Stomach (tissue), 9 donors: Measurements from ENCODE around the gene TRABD2B. TPM values are rescaled to one million over a fixed set of nuclear protein-coding genes. Genes with fewer than 3 reads are reported as not detected.

Experiments used
- DNase-seq, 2 donors: peaks; one replicate each; pipeline versions ENCODE4 v3.0.0 to v3.0.0-alpha.2; 2013 to 2019
- H3K27ac ChIP-seq, 5 donors: fragments of 200-600 bp in 4 of 5; sonication (generic) in 4 of 5; one replicate each; pipeline ENCODE4 v1.5.1; 2013 to 2019; ENCODE audit warnings: mild to moderate bottlenecking in 1 of 5, moderate library complexity in 1 of 5
- H3K27me3 ChIP-seq, 3 donors: fragments of 200-600 bp; sonication (generic); one replicate each; pipeline ENCODE4 v1.5.1; 2017 to 2019; ENCODE audit warnings: mixed run types in 1 of 3
- H3K36me3 ChIP-seq, 4 donors: fragments of 200-600 bp; sonication (generic); 1 replicate in 3 of 4; 2 replicates in 1 of 4; pipeline ENCODE4 v1.5.1; 2016 to 2019
- H3K4me1 ChIP-seq, 4 donors: fragments of 200-600 bp; sonication (generic); one replicate each; pipeline ENCODE4 v1.5.1; 2016 to 2019
- H3K4me3 ChIP-seq, 4 donors: fragments of 200-600 bp; sonication (generic) in 3 of 4; one replicate each; pipeline ENCODE4 v1.5.1; 2016 to 2019; ENCODE audit warnings: mild to moderate bottlenecking in 1 of 4
- H3K9me3 ChIP-seq, 4 donors: fragments of 200-600 bp; sonication (generic); one replicate each; pipeline ENCODE4 v1.5.1; 2016 to 2019
- EP300 ChIP-seq: sonication (generic); formaldehyde crosslinking; IDR thresholded peaks from one replicate; pipeline ENCODE4 v1.6.1; 2017; ENCODE audit warnings: antibody characterized with exemption
- POLR2A ChIP-seq, 4 donors: fragments of 450-650 bp; IDR thresholded peaks; one replicate each; pipeline ENCODE4 v1.6.1; 2016; ENCODE audit warnings: antibody characterized with exemption in 4 of 4, control low read depth in 2 of 4, mild to moderate bottlenecking in 1 of 4, moderate library complexity in 1 of 4
- POLR2AphosphoS5 ChIP-seq, 3 donors: sonication (generic); formaldehyde crosslinking; IDR thresholded peaks; one replicate each; pipeline ENCODE4 v1.6.1; 2016; ENCODE audit warnings: antibody characterized with exemption in 3 of 3
- WGBS, 5 donors: extraction: QIAGEN DNeasy Blood & Tissue Kit in 3 of 5; methylation state at CpG; one replicate each; pipeline versions ENCODE4 v1.1.5 to v1.1.7; 2013 to 2018; 5-methylcytosine and 5-hydroxymethylcytosine counted together
- intact Hi-C: fragments of 100-400 bp; cut with DNase I; formaldehyde crosslinking; loops from one replicate; pipeline ENCODE4 v1.15.1; 2023; ENCODE audit warnings: low total_unique reads
- polyA plus RNA-seq, 3 donors: library from polyadenylated mRNA; stranded (reverse); fragments of 200-250 nt; gene quantifications; one replicate each; pipeline ENCODE4 v1.2.3, GENCODE V29; 2013
- total RNA-seq, 5 donors: library from RNA; depleted of rRNA; stranded (reverse); fragments of >200 nt; gene quantifications; one replicate each; pipeline versions ENCODE4 v1.1.0 to v1.2.3, GENCODE V29; 2014 to 2016
- TF ChIP-seq, protein P1 (sequence below), 7 experiments: fragments of 450-650 bp in 4 of 7; fragments of 200-600 bp in 3 of 7; sonication (generic) in 3 of 7; IDR thresholded peaks; one replicate each; pipeline ENCODE4 v1.5.1; 2016 to 2019; ENCODE audit warnings: antibody characterized with exemption in 7 of 7, control low read depth in 2 of 7, mild to moderate bottlenecking in 1 of 7
- donor health status: healthy with polysubstance abuse.
- donor health status: Bipolar disorder and iron deficiency.
- donor health status: healthy.

Gene TRABD2B
- total and polyA plus RNA-seq, 8 donors: 0.31 to 2.0 (median 0.93) TPM; not detected in 1

DNA sequence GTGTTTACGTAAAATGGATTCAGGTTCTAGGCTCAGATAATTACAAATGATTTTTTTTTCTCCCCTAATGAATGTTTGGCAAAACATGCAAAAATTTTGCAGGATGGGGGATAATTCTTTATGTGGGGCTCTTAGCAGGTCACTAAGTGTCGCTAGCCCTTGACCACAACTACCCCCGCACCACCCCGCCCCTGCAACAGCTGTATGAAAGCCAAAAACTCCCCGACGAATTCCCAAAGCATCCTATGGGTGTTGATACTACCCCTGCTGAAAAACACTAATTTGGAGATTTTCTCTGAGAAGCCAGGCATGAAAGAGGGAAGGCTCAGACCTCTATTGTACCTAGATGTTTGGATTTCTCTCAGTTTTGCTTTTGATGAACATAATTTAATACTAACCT lies 243.0 kb downstream of the TRABD2B start:
- DNase-seq: no peak
- intact Hi-C loops: no loop called here
- H3K4me1 ChIP-seq: peaks cover 7 to 17% (median 12%) of the 10 kb centered on the region in 4 donors
- 80 to 87% (median 84%) methylated on average over 6 of the region's 6 CpGs for WGBS, 5 donors
- no peaks in the 10 kb centered on the region for H3K9me3 ChIP-seq
- H3K27me3 ChIP-seq: peaks cover 0 to 8% (median 0%) of the 10 kb centered on the region in 3 donors
- no peak overlapping the region for H3K4me3 ChIP-seq
- no peaks in the 10 kb centered on the region for H3K36me3 ChIP-seq
- no peak overlapping the region for H3K27ac ChIP-seq
- TF ChIP-seq, protein P1, sequence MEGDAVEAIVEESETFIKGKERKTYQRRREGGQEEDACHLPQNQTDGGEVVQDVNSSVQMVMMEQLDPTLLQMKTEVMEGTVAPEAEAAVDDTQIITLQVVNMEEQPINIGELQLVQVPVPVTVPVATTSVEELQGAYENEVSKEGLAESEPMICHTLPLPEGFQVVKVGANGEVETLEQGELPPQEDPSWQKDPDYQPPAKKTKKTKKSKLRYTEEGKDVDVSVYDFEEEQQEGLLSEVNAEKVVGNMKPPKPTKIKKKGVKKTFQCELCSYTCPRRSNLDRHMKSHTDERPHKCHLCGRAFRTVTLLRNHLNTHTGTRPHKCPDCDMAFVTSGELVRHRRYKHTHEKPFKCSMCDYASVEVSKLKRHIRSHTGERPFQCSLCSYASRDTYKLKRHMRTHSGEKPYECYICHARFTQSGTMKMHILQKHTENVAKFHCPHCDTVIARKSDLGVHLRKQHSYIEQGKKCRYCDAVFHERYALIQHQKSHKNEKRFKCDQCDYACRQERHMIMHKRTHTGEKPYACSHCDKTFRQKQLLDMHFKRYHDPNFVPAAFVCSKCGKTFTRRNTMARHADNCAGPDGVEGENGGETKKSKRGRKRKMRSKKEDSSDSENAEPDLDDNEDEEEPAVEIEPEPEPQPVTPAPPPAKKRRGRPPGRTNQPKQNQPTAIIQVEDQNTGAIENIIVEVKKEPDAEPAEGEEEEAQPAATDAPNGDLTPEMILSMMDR (IDR thresholded peaks at IDR 0.05): no peak
- TF ChIP-seq POLR2AphosphoS5 (IDR thresholded peaks at IDR 0.05) (no peak), EP300 (no peak), POLR2A (IDR thresholded peaks at IDR 0.05) (no peak)

DNA sequence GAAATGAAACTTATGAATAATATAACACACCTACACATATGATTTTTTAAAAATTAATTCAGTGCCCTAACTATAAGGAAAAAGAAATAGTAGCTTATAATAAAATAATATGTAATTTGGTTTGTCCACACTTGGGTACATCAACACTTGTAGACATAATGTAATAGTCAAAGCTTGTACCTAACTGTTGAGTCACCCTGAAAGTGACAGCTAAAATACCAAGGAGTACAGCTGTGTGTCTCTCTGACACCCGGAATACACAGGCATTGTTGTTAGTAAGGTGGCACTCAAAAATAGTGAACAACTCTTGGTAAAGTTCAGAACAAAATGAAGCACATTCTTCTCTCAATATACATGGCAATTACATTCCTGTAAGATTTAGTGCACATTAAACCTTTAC lies 243.4 kb downstream of the TRABD2B start:
- TF ChIP-seq POLR2A (IDR thresholded peaks at IDR 0.05) (no peak), POLR2AphosphoS5 (IDR thresholded peaks at IDR 0.05) (no peak), EP300 (no peak)
- TF ChIP-seq, protein P1 (IDR thresholded peaks at IDR 0.05): no peak
- H3K4me1 ChIP-seq: peaks cover 7 to 17% (median 12%) of the 10 kb centered on the region in 4 donors
- peaks cover 0 to 7% (median 0%) of the 10 kb centered on the region in 3 donors for H3K27me3 ChIP-seq
- intact Hi-C loops: no loop called here
- no peak overlapping the region for H3K27ac ChIP-seq
- 67 to 92% (median 73%) methylated on average over 1 of the region's 1 CpG for WGBS, 5 donors
- H3K4me3 ChIP-seq: no peak overlapping the region
- H3K36me3 ChIP-seq: no peaks in the 10 kb centered on the region
- DNase-seq: no peak
- no peaks in the 10 kb centered on the region for H3K9me3 ChIP-seq

DNA sequence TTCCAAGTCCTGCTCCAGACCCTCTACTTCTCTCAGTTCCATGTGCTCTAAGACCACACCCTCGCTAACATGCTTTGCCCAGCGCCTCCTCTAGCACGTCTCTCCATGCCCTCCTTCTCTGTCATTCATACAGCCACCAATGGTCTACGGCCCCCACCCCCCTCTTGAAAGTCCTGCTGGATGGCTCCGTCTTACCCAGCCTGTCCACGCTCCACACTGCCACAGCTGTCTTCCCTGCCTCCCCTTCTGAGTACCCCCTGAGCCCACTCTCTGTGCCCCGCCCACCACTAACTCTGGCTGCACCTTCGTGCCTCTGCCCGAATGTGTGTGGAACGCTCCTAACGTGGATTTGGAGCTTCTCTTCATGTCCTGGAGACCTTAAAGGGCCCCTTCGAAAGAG lies 244.6 kb downstream of the TRABD2B start:
- no peak overlapping the region for H3K4me3 ChIP-seq
- intact Hi-C loops: no loop called here
- 84 to 93% (median 90%) methylated on average over 12 of the region's 12 CpGs for WGBS, 5 donors
- no peak for TF ChIP-seq POLR2A (IDR thresholded peaks at IDR 0.05)
- TF ChIP-seq, protein P1 (IDR thresholded peaks at IDR 0.05): no peak
- TF ChIP-seq POLR2AphosphoS5 (IDR thresholded peaks at IDR 0.05): no peak
- no peak for TF ChIP-seq EP300
- no peaks in the 10 kb centered on the region for H3K9me3 ChIP-seq
- peak overlapping the region in 2 of 5 donors; percentile 0 to 3 for H3K27ac ChIP-seq
- no peak for DNase-seq
- H3K27me3 ChIP-seq: no peaks in the 10 kb centered on the region
- no peaks in the 10 kb centered on the region for H3K36me3 ChIP-seq
- H3K4me1 ChIP-seq: peaks cover 7 to 17% (median 12%) of the 10 kb centered on the region in 4 donors

DNA sequence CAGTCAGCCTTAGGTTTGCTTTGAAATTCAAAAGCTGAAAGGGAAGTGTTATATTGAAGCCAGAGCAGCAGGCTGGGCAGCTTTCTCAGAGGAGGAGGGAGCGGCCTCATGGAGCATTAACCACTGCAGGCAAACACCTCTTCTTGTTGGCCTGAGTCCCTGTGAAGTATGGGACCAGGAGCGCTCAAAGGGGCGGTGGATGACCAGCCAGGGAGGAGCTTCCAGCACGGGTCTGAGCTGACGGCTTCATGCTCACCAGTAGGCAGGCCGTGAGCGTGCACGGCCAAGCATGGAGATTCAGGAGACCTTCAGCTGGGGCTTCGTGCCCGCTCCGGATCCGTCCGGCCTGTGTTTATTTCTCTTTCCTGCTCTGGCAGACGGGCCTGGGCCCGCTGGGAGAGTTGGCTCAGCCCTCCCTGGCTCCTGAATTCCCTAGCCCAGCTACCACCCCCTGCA lies 245.2 kb downstream of the TRABD2B start:
- H3K4me1 ChIP-seq: peaks cover 7 to 17% (median 12%) of the 10 kb centered on the region in 4 donors
- peak overlapping the region in 3 of 5 donors; percentile 0 to 52 (median 3) for H3K27ac ChIP-seq
- H3K4me3 ChIP-seq: no peak overlapping the region
- H3K36me3 ChIP-seq: no peaks in the 10 kb centered on the region
- intact Hi-C loops: no loop called here
- no peaks in the 10 kb centered on the region for H3K9me3 ChIP-seq
- TF ChIP-seq, protein P1 (IDR thresholded peaks at IDR 0.05): no peak
- no peak for TF ChIP-seq EP300
- no peak for TF ChIP-seq POLR2A (IDR thresholded peaks at IDR 0.05)
- TF ChIP-seq POLR2AphosphoS5 (IDR thresholded peaks at IDR 0.05): no peak
- WGBS, 5 donors: 28 to 42% (median 38%) methylated on average over 8 to 15 of the region's 15 CpGs
- DNase-seq: peak; percentile 28 to 75
- H3K27me3 ChIP-seq: peaks cover 0 to under 1% (median 0%) of the 10 kb centered on the region in 3 donors
